Measurements from ENCODE around the gene PPP6R2.

- TF ChIP-seq CTCF (conservative IDR thresholded peaks at IDR 0.05 in 1 of 2, IDR thresholded peaks at IDR 0.05 in 1 of 2; ENCODE audit: extremely low read depth in 1 of 2, insufficient read depth in 1 of 2, low read depth in 1 of 2, low read length in 2 of 2), result no peak
- TF ChIP-seq EZH2 (IDR thresholded peaks at IDR 0.05; ENCODE audit: borderline replicate concordance, low read length), result no peak
These were observed 121.3 kb downstream of the PPP6R2 start for GRCh38 chr22:50464451-50464850.
